GM23338 (cell line): ENCODE measurements around the gene NANP. TPM values are rescaled to one million over a fixed set of nuclear protein-coding genes. Genes with fewer than 3 reads are reported as not detected.
A peak's percentile ranks its signal among the peaks of the same experiment; 100 is the strongest.

Experiments
- ATAC-seq: fragments of 200-7000 bp; cut with Tn5 transposase; 3 replicates; pipeline ENCODE4 v1.9.1; 2020
- DNase-seq: peaks from one replicate; pipeline ENCODE4 v3.0.0-alpha.2; 2015; ENCODE audit warnings: low spot score
- H2AFZ ChIP-seq: fragments of 200-600 bp; sonication (generic); 2 replicates; pipeline ENCODE4 v1.8.0; 2016; ENCODE audit warnings: antibody characterized with exemption, mild to moderate bottlenecking, moderate library complexity
- H3F3A ChIP-seq: fragments of 200-600 bp; sonication (generic); replicated peaks from 2 replicates; pipeline ENCODE4 v1.8.0; 2017; ENCODE audit warnings: antibody characterized with exemption, mixed run types, low read depth
- H3K27ac ChIP-seq: fragments of 200-600 bp; sonication (generic); 2 replicates; pipeline ENCODE4 v1.6.1; 2016; ENCODE audit warnings: low read depth
- H3K27me3 ChIP-seq: fragments of 200-600 bp; sonication (generic); 2 replicates; pipeline ENCODE4 v1.8.0; 2016; ENCODE audit warnings: mild to moderate bottlenecking, mixed run types, moderate library complexity; ENCODE audit not compliant: insufficient read depth
- H3K36me3 ChIP-seq: fragments of 200-600 bp; sonication (generic); 2 replicates; pipeline ENCODE4 v1.8.0; 2016; ENCODE audit warnings: mild to moderate bottlenecking; ENCODE audit not compliant: insufficient read depth
- H3K4me1 ChIP-seq: fragments of 200-600 bp; sonication (generic); 2 replicates; pipeline ENCODE4 v1.8.0; 2016; ENCODE audit warnings: mild to moderate bottlenecking, moderate library complexity; ENCODE audit not compliant: insufficient read depth
- H3K4me2 ChIP-seq: fragments of 200-600 bp; sonication (generic); 2 replicates; pipeline ENCODE4 v1.7.1; 2017; ENCODE audit warnings: mixed run types
- H3K4me3 ChIP-seq: fragments of 200-600 bp; sonication (generic); 2 replicates; pipeline ENCODE4 v1.6.1; 2016; ENCODE audit warnings: mixed run types
- H3K79me2 ChIP-seq: fragments of 200-600 bp; sonication (generic); replicated peaks from 2 replicates; pipeline ENCODE4 v1.8.0; 2017; ENCODE audit warnings: mild to moderate bottlenecking; ENCODE audit not compliant: insufficient read depth
- H3K9me2 ChIP-seq: fragments of 200-600 bp; sonication (generic); 2 replicates; pipeline ENCODE4 v1.8.0; 2017; ENCODE audit not compliant: insufficient read depth
- H4K20me1 ChIP-seq: fragments of 200-600 bp; sonication (generic); replicated peaks from 2 replicates; pipeline ENCODE4 v1.8.0; 2017; ENCODE audit warnings: mild to moderate bottlenecking; ENCODE audit not compliant: insufficient read depth
- H3K27ac Mint-ChIP-seq: 2 replicates; pipeline ENCODE4 v1.8.0; 2020; ENCODE audit warnings: inconsistent platforms, mild to moderate bottlenecking, moderate library complexity, mixed read lengths
- H3K27me3 Mint-ChIP-seq: 3 replicates; pipeline ENCODE4 v1.8.0; 2022; ENCODE audit warnings: low read depth, mild to moderate bottlenecking, moderate library complexity, mixed read lengths, inconsistent platforms; ENCODE audit not compliant: insufficient read depth, poor library complexity
- H3K36me3 Mint-ChIP-seq: 3 replicates; pipeline ENCODE4 v1.8.0; 2021; ENCODE audit warnings: low read depth, mild to moderate bottlenecking, inconsistent platforms, moderate library complexity, mixed read lengths
- H3K4me1 Mint-ChIP-seq: 3 replicates; pipeline ENCODE4 v1.8.0; 2020; ENCODE audit warnings: mild to moderate bottlenecking, inconsistent platforms, mixed read lengths
- H3K4me3 Mint-ChIP-seq: 3 replicates; pipeline ENCODE4 v1.8.0; 2021; ENCODE audit warnings: moderate library complexity, mild to moderate bottlenecking, inconsistent platforms, mixed read lengths
- H3K9me3 Mint-ChIP-seq: 3 replicates; pipeline ENCODE4 v1.8.0; 2020; ENCODE audit warnings: moderate library complexity, mild to moderate bottlenecking, inconsistent platforms, mixed read lengths
- CREB1 ChIP-seq: fragments of 250-450 bp; sonication (Bioruptor Pico); IDR thresholded peaks from 2 replicates; pipeline ENCODE4 v1.5.0; 2020; ENCODE audit warnings: low read depth, mild to moderate bottlenecking, moderate library complexity
- EZH2 ChIP-seq: fragments of 200-600 bp; sonication (generic); IDR thresholded peaks from one replicate; pipeline ENCODE4 v1.8.0; 2017; ENCODE audit warnings: antibody characterized with exemption, mild to moderate bottlenecking, low read depth; ENCODE audit not compliant: unreplicated experiment
- EZH2phosphoT487 ChIP-seq: fragments of 200-600 bp; sonication (generic); IDR thresholded peaks from one replicate; pipeline ENCODE4 v1.8.1; 2018; ENCODE audit warnings: antibody characterized with exemption; ENCODE audit not compliant: unreplicated experiment
- JUNB ChIP-seq: IDR thresholded peaks from one replicate; pipeline ENCODE4 v1.6.1; 2016; ENCODE audit warnings: antibody characterized with exemption; ENCODE audit not compliant: unreplicated experiment
- NANOG ChIP-seq: IDR thresholded peaks from 2 replicates; pipeline ENCODE4 v1.6.1; 2016; ENCODE audit warnings: antibody characterized with exemption, borderline replicate concordance
- POLR2AphosphoS5 ChIP-seq: IDR thresholded peaks from 2 replicates; pipeline ENCODE4 v1.6.1; 2016; ENCODE audit warnings: antibody characterized with exemption, low read depth
- STAT1 ChIP-seq: IDR thresholded peaks from one replicate; pipeline ENCODE4 v1.6.1; 2016; ENCODE audit warnings: antibody characterized with exemption; ENCODE audit not compliant: unreplicated experiment
- ZNF114 ChIP-seq: fragments of 250-450 bp; sonication (Bioruptor Pico); IDR thresholded peaks from 2 replicates; pipeline ENCODE4 v1.5.0; 2020; ENCODE audit warnings: mild to moderate bottlenecking, moderate library complexity
- ZNF331 ChIP-seq: fragments of 250-450 bp; sonication (Bioruptor Pico); IDR thresholded peaks from 2 replicates; pipeline ENCODE4 v1.5.0; 2020; ENCODE audit warnings: low read depth, mild to moderate bottlenecking, moderate library complexity
- polyA plus RNA-seq: library from polyadenylated mRNA; unstranded; fragments of >200 nt; fragmentation: Nextera tagmentation; extraction: Ambion mirVana; gene quantifications from 2 replicates; pipeline ENCODE4 v1.2.1, GENCODE V29; 2016
- total RNA-seq: library from RNA; depleted of rRNA; stranded (reverse); fragments of >200 nt; shearing (Covaris generic); gene quantifications from 2 replicates; pipeline ENCODE4 v1.2.3, GENCODE V29; 2014
- TF ChIP-seq, protein P1 (sequence below): IDR thresholded peaks from one replicate; pipeline ENCODE4 v1.6.1; 2018; ENCODE audit warnings: antibody characterized with exemption; ENCODE audit not compliant: unreplicated experiment
- TF ChIP-seq, protein P2 (sequence below), 2 experiments: fragments of 200-600 bp in 1 of 2; sonication (generic) in 1 of 2; conservative IDR thresholded peaks; 2 replicates each; pipeline versions ENCODE4 v1.5.1 to v1.6.1; 2016 to 2017; ENCODE audit warnings: antibody characterized with exemption in 2 of 2, low read depth in 2 of 2, mild to moderate bottlenecking in 2 of 2, moderate library complexity in 1 of 2
- TF ChIP-seq, protein P3 (sequence below): fragments of 250-450 bp; sonication (Bioruptor Pico); IDR thresholded peaks from 2 replicates; pipeline ENCODE4 v1.5.0; 2020; ENCODE audit warnings: mild to moderate bottlenecking, moderate library complexity
- TF ChIP-seq, protein P4 (sequence below): IDR thresholded peaks from 2 replicates; pipeline ENCODE4 v1.6.1; 2016; ENCODE audit warnings: antibody characterized with exemption

NANP gene
- total and polyA plus RNA-seq, 2 experiments from 2014 or later = 3.9 to 7.6 TPM

DNA sequence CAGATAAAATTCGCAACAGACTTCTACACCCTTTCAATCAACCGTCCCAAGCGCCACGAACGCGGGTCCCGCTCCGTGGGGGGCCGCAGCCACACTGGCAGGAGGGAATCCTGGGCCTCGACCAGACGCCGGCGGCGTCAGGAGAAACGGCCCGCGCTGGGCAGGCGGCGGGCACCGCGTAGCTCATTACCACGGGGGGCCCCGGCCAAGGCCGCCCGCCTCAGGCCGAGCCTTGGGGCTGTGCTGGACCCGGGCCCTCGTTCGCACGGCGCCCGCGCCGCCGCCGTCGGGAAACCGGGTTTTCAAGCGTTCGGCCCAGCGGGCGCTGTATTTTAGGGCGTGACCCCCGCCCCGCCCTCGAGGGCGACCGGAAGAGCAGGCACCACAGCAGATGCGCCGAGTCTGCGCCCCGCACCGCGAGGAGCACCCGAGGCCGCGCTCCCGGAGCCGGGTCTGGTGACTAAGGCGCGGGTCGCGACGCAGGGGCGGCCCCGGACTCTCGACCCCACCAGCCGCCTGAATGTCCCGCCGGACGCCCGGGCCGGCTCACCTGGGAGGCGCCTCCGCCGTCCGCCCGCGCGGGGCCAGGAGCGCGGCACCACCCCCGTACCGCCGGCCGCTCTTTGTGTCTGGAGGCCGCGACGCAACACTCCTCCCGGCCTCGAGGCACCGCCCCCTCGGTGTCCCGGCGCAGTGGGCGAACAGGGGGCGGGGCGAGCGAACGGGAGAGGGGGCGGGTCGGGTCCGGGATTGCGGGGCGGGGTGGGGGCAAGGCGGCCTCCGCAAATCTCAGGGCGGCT is 38.7 kb downstream of the NANP start, which contains the start of gene NINL:
NINL (minus strand) TSS at position 627 of the 800 bp plus-strand sequence. CDS start 58,944 bp downstream, outside the sequence.
- Histone ChIP-seq H3K4me1 (0 out of 2 replicates have a peak, but pooled peaks cover 3% of the 10 kb centered on the region), H3F3A (0 out of 2 replicates have a peak, but pooled peaks cover 9% of the 10 kb centered on the region), H3K27ac (peak within 1 kb of the TSS; percentile 79), H3K9me2 (no peaks in the 10 kb centered on the region), H3K79me2 (peaks cover 47% of the 10 kb centered on the region), H4K20me1 (peaks cover 15% of the 10 kb centered on the region), H3K36me3 (peaks cover 3% of the 10 kb centered on the region; the same call in 1 of the 2 replicates), H3K27me3 (no peaks in the 10 kb centered on the region), H3K4me3 (peak within 1 kb of the TSS; percentile 86), H2AFZ (peak within 1 kb of the TSS; percentile 77), H3K4me2 (peak within 1 kb of the TSS; percentile 97)
- TF ChIP-seq ZNF331 (CRISPR knock-in tag) (no peak), ZNF114 (CRISPR knock-in tag) (no peak), EZH2phosphoT487 (no peak), CREB1 (CRISPR knock-in tag) (peak; percentile 23; the same call in 1 of the 2 replicates), JUNB (no peak), EZH2 (no peak), STAT1 (no peak), POLR2AphosphoS5 (peak; percentile 85), NANOG (no peak)
- TF ChIP-seq, protein P1, sequence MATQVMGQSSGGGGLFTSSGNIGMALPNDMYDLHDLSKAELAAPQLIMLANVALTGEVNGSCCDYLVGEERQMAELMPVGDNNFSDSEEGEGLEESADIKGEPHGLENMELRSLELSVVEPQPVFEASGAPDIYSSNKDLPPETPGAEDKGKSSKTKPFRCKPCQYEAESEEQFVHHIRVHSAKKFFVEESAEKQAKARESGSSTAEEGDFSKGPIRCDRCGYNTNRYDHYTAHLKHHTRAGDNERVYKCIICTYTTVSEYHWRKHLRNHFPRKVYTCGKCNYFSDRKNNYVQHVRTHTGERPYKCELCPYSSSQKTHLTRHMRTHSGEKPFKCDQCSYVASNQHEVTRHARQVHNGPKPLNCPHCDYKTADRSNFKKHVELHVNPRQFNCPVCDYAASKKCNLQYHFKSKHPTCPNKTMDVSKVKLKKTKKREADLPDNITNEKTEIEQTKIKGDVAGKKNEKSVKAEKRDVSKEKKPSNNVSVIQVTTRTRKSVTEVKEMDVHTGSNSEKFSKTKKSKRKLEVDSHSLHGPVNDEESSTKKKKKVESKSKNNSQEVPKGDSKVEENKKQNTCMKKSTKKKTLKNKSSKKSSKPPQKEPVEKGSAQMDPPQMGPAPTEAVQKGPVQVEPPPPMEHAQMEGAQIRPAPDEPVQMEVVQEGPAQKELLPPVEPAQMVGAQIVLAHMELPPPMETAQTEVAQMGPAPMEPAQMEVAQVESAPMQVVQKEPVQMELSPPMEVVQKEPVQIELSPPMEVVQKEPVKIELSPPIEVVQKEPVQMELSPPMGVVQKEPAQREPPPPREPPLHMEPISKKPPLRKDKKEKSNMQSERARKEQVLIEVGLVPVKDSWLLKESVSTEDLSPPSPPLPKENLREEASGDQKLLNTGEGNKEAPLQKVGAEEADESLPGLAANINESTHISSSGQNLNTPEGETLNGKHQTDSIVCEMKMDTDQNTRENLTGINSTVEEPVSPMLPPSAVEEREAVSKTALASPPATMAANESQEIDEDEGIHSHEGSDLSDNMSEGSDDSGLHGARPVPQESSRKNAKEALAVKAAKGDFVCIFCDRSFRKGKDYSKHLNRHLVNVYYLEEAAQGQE = no peak
- TF ChIP-seq, protein P2, sequence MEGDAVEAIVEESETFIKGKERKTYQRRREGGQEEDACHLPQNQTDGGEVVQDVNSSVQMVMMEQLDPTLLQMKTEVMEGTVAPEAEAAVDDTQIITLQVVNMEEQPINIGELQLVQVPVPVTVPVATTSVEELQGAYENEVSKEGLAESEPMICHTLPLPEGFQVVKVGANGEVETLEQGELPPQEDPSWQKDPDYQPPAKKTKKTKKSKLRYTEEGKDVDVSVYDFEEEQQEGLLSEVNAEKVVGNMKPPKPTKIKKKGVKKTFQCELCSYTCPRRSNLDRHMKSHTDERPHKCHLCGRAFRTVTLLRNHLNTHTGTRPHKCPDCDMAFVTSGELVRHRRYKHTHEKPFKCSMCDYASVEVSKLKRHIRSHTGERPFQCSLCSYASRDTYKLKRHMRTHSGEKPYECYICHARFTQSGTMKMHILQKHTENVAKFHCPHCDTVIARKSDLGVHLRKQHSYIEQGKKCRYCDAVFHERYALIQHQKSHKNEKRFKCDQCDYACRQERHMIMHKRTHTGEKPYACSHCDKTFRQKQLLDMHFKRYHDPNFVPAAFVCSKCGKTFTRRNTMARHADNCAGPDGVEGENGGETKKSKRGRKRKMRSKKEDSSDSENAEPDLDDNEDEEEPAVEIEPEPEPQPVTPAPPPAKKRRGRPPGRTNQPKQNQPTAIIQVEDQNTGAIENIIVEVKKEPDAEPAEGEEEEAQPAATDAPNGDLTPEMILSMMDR (conservative IDR thresholded peaks at IDR 0.05; ENCODE audit: low read depth in 2 of 2) = no peak
- TF ChIP-seq, protein P3, sequence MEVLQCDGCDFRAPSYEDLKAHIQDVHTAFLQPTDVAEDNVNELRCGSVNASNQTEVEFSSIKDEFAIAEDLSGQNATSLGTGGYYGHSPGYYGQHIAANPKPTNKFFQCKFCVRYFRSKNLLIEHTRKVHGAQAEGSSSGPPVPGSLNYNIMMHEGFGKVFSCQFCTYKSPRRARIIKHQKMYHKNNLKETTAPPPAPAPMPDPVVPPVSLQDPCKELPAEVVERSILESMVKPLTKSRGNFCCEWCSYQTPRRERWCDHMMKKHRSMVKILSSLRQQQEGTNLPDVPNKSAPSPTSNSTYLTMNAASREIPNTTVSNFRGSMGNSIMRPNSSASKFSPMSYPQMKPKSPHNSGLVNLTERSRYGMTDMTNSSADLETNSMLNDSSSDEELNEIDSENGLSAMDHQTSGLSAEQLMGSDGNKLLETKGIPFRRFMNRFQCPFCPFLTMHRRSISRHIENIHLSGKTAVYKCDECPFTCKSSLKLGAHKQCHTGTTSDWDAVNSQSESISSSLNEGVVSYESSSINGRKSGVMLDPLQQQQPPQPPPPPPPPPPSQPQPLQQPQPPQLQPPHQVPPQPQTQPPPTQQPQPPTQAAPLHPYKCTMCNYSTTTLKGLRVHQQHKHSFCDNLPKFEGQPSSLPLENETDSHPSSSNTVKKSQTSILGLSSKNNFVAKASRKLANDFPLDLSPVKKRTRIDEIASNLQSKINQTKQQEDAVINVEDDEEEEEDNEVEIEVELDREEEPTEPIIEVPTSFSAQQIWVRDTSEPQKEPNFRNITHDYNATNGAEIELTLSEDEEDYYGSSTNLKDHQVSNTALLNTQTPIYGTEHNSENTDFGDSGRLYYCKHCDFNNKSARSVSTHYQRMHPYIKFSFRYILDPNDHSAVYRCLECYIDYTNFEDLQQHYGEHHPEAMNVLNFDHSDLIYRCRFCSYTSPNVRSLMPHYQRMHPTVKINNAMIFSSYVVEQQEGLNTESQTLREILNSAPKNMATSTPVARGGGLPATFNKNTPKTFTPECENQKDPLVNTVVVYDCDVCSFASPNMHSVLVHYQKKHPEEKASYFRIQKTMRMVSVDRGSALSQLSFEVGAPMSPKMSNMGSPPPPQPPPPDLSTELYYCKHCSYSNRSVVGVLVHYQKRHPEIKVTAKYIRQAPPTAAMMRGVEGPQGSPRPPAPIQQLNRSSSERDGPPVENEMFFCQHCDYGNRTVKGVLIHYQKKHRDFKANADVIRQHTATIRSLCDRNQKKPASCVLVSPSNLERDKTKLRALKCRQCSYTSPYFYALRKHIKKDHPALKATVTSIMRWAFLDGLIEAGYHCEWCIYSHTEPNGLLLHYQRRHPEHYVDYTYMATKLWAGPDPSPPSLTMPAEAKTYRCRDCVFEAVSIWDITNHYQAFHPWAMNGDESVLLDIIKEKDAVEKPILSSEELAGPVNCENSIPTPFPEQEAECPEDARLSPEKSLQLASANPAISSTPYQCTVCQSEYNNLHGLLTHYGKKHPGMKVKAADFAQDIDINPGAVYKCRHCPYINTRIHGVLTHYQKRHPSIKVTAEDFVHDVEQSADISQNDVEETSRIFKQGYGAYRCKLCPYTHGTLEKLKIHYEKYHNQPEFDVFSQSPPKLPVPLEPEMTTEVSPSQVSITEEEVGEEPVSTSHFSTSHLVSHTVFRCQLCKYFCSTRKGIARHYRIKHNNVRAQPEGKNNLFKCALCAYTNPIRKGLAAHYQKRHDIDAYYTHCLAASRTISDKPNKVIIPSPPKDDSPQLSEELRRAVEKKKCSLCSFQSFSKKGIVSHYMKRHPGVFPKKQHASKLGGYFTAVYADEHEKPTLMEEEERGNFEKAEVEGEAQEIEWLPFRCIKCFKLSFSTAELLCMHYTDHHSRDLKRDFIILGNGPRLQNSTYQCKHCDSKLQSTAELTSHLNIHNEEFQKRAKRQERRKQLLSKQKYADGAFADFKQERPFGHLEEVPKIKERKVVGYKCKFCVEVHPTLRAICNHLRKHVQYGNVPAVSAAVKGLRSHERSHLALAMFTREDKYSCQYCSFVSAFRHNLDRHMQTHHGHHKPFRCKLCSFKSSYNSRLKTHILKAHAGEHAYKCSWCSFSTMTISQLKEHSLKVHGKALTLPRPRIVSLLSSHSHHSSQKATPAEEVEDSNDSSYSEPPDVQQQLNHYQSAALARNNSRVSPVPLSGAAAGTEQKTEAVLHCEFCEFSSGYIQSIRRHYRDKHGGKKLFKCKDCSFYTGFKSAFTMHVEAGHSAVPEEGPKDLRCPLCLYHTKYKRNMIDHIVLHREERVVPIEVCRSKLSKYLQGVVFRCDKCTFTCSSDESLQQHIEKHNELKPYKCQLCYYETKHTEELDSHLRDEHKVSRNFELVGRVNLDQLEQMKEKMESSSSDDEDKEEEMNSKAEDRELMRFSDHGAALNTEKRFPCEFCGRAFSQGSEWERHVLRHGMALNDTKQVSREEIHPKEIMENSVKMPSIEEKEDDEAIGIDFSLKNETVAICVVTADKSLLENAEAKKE (CRISPR knock-in tag) = no peak
- TF ChIP-seq, protein P4, sequence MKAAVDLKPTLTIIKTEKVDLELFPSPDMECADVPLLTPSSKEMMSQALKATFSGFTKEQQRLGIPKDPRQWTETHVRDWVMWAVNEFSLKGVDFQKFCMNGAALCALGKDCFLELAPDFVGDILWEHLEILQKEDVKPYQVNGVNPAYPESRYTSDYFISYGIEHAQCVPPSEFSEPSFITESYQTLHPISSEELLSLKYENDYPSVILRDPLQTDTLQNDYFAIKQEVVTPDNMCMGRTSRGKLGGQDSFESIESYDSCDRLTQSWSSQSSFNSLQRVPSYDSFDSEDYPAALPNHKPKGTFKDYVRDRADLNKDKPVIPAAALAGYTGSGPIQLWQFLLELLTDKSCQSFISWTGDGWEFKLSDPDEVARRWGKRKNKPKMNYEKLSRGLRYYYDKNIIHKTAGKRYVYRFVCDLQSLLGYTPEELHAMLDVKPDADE = no peak
- ATAC-seq (peak; percentile 88), DNase-seq (peak; percentile 72)
- H3K9me3 Mint-ChIP-seq = no peaks in the 10 kb centered on the region
- peak within 1 kb of the TSS; percentile 85 for H3K4me3 Mint-ChIP-seq
- H3K27ac Mint-ChIP-seq = peak within 1 kb of the TSS; percentile 95
- peaks cover 35% of the 10 kb centered on the region for H3K36me3 Mint-ChIP-seq
- H3K27me3 Mint-ChIP-seq = peaks cover 3% of the 10 kb centered on the region
- H3K4me1 Mint-ChIP-seq = peaks cover 19% of the 10 kb centered on the region
